Measurements from ENCODE around the gene TNFSF11. TPM values are rescaled to one million over a fixed set of nuclear protein-coding genes. Genes with fewer than 3 reads are reported as not detected.

Gene TNFSF11
- total RNA-seq, 2 experiments from 2014 or later = 2.5 to 2.6 TPM

DNA sequence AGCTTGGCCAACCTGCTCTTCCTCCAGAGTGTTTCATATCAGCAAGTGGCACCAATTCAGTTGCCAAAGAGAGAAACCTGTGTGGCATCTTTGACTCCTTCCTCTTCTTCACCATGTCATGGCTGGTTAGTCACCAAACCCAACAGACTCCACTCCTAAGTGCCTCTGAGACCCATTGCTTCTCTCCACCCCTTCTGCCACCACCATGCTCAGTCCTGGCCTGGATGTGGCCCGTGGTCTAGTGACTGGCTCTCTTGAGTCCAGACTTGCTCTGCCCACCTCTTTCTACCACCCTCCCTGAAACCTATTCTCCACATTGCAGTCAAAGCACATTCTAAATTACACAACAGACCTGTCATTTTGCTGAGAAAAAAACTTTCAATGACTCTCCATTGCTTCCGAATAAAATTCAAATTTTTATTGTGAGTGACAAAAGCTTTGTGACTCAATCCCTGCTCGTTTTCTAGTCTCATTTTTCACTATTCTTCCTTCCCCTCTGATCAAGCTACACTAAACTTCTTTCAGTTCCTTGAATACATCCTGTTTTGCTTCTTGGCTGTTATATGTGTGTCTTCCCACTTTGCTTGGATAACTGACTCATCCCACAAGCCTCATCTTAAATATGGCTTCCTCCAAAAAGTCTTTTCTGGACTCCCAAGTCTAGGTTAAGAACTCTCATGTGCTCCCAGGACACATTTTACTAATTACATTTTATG, 12.0 kb upstream of the TNFSF11 start:
- H3K4me3 Mint-ChIP-seq = no peak overlapping the region
- ChIA-PET CTCF (interaction anchor here (1.3 to 1.4 kb wide), 2 partner anchors 68 to 230 kb away, joined by 3 to 5 read pairs; no protein-coding TSS in a partner anchor), POLR2A (no interaction called here)
- DNase-seq (peak; percentile 56), ATAC-seq (peak; percentile 90)
- H3K4me1 Mint-ChIP-seq = peaks cover 17% of the 10 kb centered on the region
- intact Hi-C loops (cut with DNase I, micrococcal nuclease) = loop anchor here (1.0 kb wide), 1 partner anchor 65 kb away; no protein-coding TSS in a partner anchor
- H3K27me3 Mint-ChIP-seq = no peaks in the 10 kb centered on the region
- H3K27ac Mint-ChIP-seq = peak overlapping the region; percentile 13
- H3K9me3 Mint-ChIP-seq (ENCODE audit: low read depth) = peaks cover 4% of the 10 kb centered on the region
- peaks cover 6% of the 10 kb centered on the region for H3K36me3 Mint-ChIP-seq (ENCODE audit: low read depth)

DNA sequence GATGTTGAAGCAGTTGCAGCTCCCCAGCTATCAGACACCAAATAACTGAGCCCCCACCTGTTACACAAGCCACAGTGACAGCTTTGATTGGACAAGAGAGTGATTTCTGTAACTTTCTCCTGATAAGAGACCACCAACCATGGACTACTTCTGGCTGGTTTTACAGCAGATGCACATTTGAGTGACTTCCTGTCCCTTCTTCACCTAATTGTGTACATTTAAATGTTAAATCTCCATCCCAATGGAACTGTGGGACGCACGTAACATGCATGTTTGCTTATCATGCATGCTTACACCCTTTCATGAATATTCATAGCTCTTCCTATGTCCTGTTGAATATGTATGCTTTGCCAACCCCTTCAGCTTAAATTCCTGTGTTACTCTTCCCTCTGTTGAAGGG, 6.0 kb upstream of the TNFSF11 start:
- POLR2A ChIA-PET = no interaction called here
- H3K4me3 Mint-ChIP-seq = no peak overlapping the region
- H3K27me3 Mint-ChIP-seq = peaks cover 8% of the 10 kb centered on the region
- CTCF ChIA-PET = interaction anchor here (0.6 kb wide), 1 partner anchor 28 kb away, joined by 3 read pairs; no protein-coding TSS in a partner anchor
- DNase-seq (no peak), ATAC-seq (no peak)
- peaks cover 5% of the 10 kb centered on the region for H3K9me3 Mint-ChIP-seq (ENCODE audit: low read depth)
- intact Hi-C loops (cut with DNase I, micrococcal nuclease) = no loop called here
- H3K36me3 Mint-ChIP-seq (ENCODE audit: low read depth) = peaks cover 2% of the 10 kb centered on the region
- no peaks in the 10 kb centered on the region for H3K4me1 Mint-ChIP-seq
- no peak overlapping the region for H3K27ac Mint-ChIP-seq

DNA sequence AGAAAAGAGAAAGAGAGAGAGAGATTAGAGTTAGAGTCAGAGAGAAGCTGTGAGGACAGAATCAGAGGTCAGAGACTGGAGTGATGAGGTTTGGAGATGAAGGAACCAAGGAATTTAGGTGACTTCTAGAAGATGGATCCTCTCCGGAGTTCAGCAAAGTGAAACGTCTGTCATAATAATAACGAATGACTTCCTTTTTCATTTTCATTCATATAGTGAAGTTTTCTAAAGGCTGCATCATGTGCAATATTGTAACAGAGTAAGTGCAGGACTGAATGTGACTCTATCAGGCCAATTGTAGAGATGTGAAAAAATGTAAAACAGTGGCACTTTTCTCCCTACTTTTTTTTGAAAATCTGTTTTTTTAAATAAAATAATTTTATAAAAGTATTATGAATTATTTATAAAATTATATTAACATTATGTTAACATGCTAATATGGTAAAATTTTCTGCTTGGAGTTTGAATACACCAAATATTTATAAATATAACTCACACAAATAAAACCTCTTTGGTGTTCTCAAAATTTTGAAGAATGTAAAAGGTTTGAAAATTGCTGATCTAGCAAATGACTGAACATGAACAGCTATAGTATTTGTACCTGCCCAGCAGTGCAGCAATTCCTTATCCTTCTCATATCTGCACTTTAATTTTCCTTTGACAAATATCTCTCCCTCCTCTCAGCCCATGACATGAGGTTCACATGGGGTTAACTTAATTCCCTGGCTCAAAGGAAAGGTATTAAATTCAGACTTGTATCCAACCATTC, 4.2 kb upstream of the TNFSF11 start:
- H3K27me3 Mint-ChIP-seq = peaks cover 12% of the 10 kb centered on the region
- intact Hi-C loops (cut with DNase I, micrococcal nuclease) = loop anchor here in 1 of 2 experiments (10.0 kb wide), 1 partner anchor 215 kb away; no protein-coding TSS in a partner anchor
- DNase-seq (no peak), ATAC-seq (peak; percentile 24)
- H3K4me3 Mint-ChIP-seq = no peak overlapping the region
- H3K9me3 Mint-ChIP-seq (ENCODE audit: low read depth) = peaks cover 5% of the 10 kb centered on the region
- no peak overlapping the region for H3K27ac Mint-ChIP-seq
- H3K36me3 Mint-ChIP-seq (ENCODE audit: low read depth) = no peaks in the 10 kb centered on the region
- H3K4me1 Mint-ChIP-seq = peaks cover 8% of the 10 kb centered on the region
- ChIA-PET POLR2A (no interaction called here), CTCF (interaction anchor here (0.5 to 1.1 kb wide), 4 partner anchors 9 to 186 kb away, joined by 3 to 4 read pairs (median 3); no protein-coding TSS in a partner anchor)

DNA sequence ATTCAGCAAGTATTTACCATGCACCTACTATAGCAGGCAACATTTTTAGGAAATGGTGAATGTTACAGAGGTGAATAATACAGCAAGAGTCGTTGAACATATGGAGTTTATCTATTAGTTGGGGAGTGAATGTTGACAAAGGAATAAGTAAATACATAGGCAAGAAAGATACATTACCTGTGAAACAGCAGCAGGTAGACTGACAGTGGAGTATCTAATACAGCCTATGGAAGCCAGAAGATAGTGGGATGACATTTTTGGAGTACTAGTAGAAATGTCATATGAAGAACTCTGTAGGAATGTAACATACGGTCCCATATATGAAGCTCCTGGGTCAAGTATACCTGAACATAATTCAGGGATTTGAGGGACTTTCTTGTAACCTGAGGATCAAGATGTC, 2.1 kb upstream of the TNFSF11 start:
- intact Hi-C loops (cut with DNase I, micrococcal nuclease) = loop anchor here in 1 of 2 experiments (10.0 kb wide), 1 partner anchor 217 kb away; no protein-coding TSS in a partner anchor
- no peak overlapping the region for H3K27ac Mint-ChIP-seq
- ChIA-PET POLR2A (no interaction called here), CTCF (no interaction called here)
- DNase-seq (no peak), ATAC-seq (no peak)
- H3K4me3 Mint-ChIP-seq = no peak overlapping the region
- H3K9me3 Mint-ChIP-seq (ENCODE audit: low read depth) = peaks cover 5% of the 10 kb centered on the region
- peaks cover 23% of the 10 kb centered on the region for H3K27me3 Mint-ChIP-seq
- H3K36me3 Mint-ChIP-seq (ENCODE audit: low read depth) = no peaks in the 10 kb centered on the region
- peaks cover 29% of the 10 kb centered on the region for H3K4me1 Mint-ChIP-seq

DNA sequence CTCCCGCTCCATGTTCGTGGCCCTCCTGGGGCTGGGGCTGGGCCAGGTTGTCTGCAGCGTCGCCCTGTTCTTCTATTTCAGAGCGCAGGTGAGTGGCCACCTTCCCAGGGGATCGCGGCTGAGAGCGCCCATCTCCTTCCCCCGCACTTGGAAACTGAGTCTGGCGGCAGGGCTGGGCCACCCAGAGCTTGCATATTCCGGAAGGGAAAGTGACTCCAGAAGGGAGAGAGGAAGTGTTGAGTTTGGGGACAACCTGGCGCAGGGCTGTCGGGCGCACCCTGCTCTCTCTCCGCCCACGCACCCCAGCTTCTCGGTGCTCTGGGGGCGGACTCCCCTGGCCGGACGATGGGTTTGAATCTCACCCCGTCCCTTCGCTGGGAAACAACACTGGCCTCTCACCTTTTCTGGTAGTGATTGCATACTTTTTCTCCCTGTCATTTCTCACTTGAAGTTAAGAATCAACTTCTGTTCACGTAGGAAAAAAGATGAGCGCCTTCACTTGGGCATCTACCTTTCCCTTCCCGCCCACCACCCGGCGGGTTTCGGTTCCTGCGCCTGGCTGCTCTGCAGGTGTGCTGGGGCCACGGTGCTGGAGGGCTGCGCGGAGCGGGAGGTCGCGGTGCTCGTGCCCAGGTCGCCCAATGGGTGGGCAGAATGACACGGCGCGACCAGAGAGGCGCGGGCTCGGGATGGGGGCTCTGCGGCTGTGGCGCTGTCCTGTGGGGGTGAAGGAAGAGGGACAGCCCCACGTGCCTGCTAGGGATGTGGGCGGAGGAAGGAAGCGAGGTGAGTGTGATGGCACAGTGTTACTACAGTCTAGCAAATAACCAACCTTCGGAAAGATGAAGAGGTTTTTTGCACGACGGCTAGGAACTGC, 721 bp downstream of the TNFSF11 start:
- DNase-seq (peak; percentile 82), ATAC-seq (peak; percentile 82)
- H3K9me3 Mint-ChIP-seq (ENCODE audit: low read depth) = peaks cover 5% of the 10 kb centered on the region
- intact Hi-C loops (cut with DNase I, micrococcal nuclease) = loop anchor here (1.0 to 10.0 kb wide), 8 partner anchors 78 to 302 kb away; partner anchors contain the start of gene AKAP11 (in 1 of the 2)
- POLR2A ChIA-PET = no interaction called here
- peak overlapping the region; percentile 77 for H3K4me3 Mint-ChIP-seq
- no peaks in the 10 kb centered on the region for H3K36me3 Mint-ChIP-seq (ENCODE audit: low read depth)
- peak overlapping the region; percentile 86 for H3K27ac Mint-ChIP-seq
- peaks cover 34% of the 10 kb centered on the region for H3K27me3 Mint-ChIP-seq
- CTCF ChIA-PET = interaction anchor here (1.0 kb wide), 1 partner anchor 78 kb away, joined by 3 read pairs; no protein-coding TSS in a partner anchor
- H3K4me1 Mint-ChIP-seq = peaks cover 41% of the 10 kb centered on the region

DNA sequence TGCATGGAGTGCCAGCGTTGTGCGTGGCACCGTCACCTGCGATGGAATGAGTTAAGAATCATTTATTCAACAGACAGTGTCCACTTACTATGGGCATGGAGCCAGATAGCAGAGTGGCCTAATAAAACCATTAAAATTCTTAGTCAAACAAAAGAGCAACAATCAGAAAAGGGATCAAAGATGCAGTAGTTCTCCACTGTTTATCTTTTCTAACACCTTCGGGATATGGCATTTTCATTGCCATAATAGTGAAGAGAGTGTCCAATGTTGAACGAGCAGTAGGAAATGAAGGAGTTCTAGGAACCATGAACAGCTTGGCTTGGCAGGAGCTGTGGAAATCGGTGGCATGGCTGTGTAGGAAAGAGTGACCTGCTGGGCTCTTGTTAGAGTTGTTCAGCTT, 2.0 kb downstream of the TNFSF11 start:
- CTCF ChIA-PET = no interaction called here
- Mint-ChIP-seq H3K36me3 (ENCODE audit: low read depth) (no peaks in the 10 kb centered on the region), H3K4me1 (peaks cover 44% of the 10 kb centered on the region), H3K27ac (peak overlapping the region; percentile 72), H3K4me3 (peak overlapping the region; percentile 77), H3K27me3 (peaks cover 31% of the 10 kb centered on the region), H3K9me3 (ENCODE audit: low read depth) (peaks cover 5% of the 10 kb centered on the region)
- DNase-seq = no peak
- no peak for ATAC-seq
- POLR2A ChIA-PET = no interaction called here
- intact Hi-C loops (cut with DNase I, micrococcal nuclease) = loop anchor here (2.0 to 10.0 kb wide), 7 partner anchors 79 to 303 kb away; partner anchors contain the start of gene AKAP11 (in 1 of the 2)

DNA sequence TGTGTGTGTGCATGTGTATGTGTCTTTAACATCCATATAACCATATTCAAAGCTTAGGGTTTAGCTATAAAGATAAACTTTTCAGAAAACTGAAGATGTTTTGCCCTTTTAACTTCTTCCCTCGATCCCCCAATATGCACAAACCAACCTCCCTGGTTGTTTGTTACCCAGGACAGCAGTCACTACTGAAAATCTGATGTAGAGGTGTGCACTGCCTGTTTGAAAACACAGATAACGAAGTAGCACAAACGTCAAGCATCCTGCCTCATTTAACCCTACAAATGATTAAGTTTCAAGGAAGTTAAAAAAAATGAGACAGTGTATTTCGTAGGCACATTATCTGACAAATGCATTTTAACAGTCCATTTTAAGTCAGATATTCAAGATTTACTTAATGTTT, 3.6 kb downstream of the TNFSF11 start:
- ATAC-seq = no peak
- DNase-seq = no peak
- intact Hi-C loops (cut with DNase I, micrococcal nuclease) = loop anchor here (5.0 to 10.0 kb wide), 4 partner anchors 185 to 300 kb away; no protein-coding TSS in a partner anchor
- no peak overlapping the region for H3K27ac Mint-ChIP-seq
- POLR2A ChIA-PET = no interaction called here
- no peak overlapping the region for H3K4me3 Mint-ChIP-seq
- CTCF ChIA-PET = interaction anchor here (0.6 kb wide), 1 partner anchor 674 kb away, joined by 3 read pairs; no protein-coding TSS in a partner anchor
- no peaks in the 10 kb centered on the region for H3K9me3 Mint-ChIP-seq (ENCODE audit: low read depth)
- peaks cover 27% of the 10 kb centered on the region for H3K27me3 Mint-ChIP-seq
- no peaks in the 10 kb centered on the region for H3K36me3 Mint-ChIP-seq (ENCODE audit: low read depth)
- H3K4me1 Mint-ChIP-seq = peaks cover 46% of the 10 kb centered on the region

DNA sequence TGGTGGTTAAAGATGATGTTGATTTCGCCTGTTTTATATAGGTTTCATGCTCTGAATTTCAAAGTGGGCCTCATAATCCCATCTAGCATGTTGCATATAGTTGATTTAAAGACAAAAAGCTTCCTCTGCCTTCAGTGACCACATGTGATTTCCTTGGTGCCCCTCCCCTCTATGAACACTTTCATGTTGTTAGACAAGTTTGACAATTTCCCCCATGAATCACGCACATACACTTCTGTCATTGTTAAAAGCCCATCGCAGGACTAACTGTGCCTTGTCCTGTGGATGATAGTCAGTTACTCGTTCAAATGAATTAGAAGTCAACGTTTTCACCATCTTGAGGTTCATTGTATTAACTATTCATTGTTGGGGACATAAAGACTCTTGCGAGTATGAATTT, 6.7 kb downstream of the TNFSF11 start:
- peaks cover 19% of the 10 kb centered on the region for H3K27me3 Mint-ChIP-seq
- H3K4me1 Mint-ChIP-seq = peaks cover 30% of the 10 kb centered on the region
- ChIA-PET POLR2A (no interaction called here), CTCF (interaction anchor here (1.2 to 1.9 kb wide), 3 partner anchors 11 to 15 kb away, joined by 4 read pairs; no protein-coding TSS in a partner anchor)
- H3K4me3 Mint-ChIP-seq = no peak overlapping the region
- ATAC-seq = no peak
- DNase-seq = no peak
- intact Hi-C loops (cut with DNase I, micrococcal nuclease) = no loop called here
- no peaks in the 10 kb centered on the region for H3K9me3 Mint-ChIP-seq (ENCODE audit: low read depth)
- H3K36me3 Mint-ChIP-seq (ENCODE audit: low read depth) = no peaks in the 10 kb centered on the region
- H3K27ac Mint-ChIP-seq = no peak overlapping the region

DNA sequence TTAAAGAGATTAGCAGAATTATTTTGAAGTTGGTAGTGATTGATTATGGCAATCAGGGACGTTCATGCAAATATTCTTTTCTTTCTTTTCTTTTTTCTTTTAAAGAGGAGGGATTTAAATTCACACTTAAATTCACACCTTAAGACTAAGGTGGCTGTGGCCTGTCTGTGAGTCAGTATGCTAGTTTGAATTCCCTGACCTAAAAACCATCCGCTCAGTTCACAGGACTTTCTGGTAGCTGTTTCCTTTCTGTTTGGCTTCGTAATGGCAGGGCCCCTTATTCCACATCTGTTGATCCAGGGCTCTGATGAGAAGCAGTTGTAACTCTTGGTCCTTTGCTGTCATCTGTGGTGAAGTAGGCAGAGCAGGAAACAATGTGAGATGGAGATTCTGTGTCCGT, 7.5 kb downstream of the TNFSF11 start:
- intact Hi-C loops (cut with DNase I, micrococcal nuclease) = no loop called here
- POLR2A ChIA-PET = no interaction called here
- DNase-seq (no peak), ATAC-seq (no peak)
- CTCF ChIA-PET = interaction anchor here (1.5 to 1.9 kb wide), 2 partner anchors 9 to 11 kb away, joined by 4 read pairs; no protein-coding TSS in a partner anchor
- Mint-ChIP-seq H3K27ac (no peak overlapping the region), H3K4me1 (peaks cover 22% of the 10 kb centered on the region), H3K9me3 (ENCODE audit: low read depth) (no peaks in the 10 kb centered on the region), H3K36me3 (ENCODE audit: low read depth) (no peaks in the 10 kb centered on the region), H3K4me3 (no peak overlapping the region), H3K27me3 (peaks cover 12% of the 10 kb centered on the region)

DNA sequence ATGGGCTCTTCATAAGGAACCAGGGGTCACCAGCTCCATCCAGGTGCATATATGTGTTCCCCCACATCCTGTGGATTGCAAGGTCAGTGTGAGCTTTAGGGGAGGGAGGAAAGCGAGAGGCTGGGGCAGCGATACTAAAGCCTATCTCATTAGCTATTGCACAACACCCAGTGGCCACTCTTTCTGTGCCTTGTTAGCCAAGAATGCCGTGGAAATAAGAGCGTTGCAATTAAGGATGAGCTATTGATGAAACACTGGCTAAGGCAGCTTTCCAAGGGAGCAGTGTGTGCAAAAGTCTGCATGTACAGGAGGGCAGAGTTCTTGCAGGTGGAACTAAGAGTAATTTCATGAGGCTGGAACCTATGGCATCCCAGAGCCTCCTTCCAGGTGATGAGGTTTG, 17.6 kb downstream of the TNFSF11 start:
- ATAC-seq (no peak), DNase-seq (no peak)
- H3K36me3 Mint-ChIP-seq (ENCODE audit: low read depth) = no peaks in the 10 kb centered on the region
- no peaks in the 10 kb centered on the region for H3K9me3 Mint-ChIP-seq (ENCODE audit: low read depth)
- intact Hi-C loops (cut with DNase I, micrococcal nuclease) = loop anchor here (10.0 kb wide), 1 partner anchor 1283 kb away; the partner anchor contains the start of genes CCDC122 (in 2 of the 2) and LACC1 (in 2 of the 2)
- ChIA-PET POLR2A (no interaction called here), CTCF (interaction anchor here (0.6 to 1.2 kb wide), 3 partner anchors 27 to 1003 kb away, joined by 3 read pairs; no protein-coding TSS in a partner anchor)
- H3K4me3 Mint-ChIP-seq = no peak overlapping the region
- H3K27me3 Mint-ChIP-seq = no peaks in the 10 kb centered on the region
- no peaks in the 10 kb centered on the region for H3K4me1 Mint-ChIP-seq
- no peak overlapping the region for H3K27ac Mint-ChIP-seq
